ENCODE data around the gene ATP6V1C2.

- TF ChIP-seq CTCF (IDR thresholded peaks at IDR 0.05; ENCODE audit: insufficient read depth, low read depth, low read length) (no peak), EZH2 (IDR thresholded peaks at IDR 0.05; ENCODE audit: insufficient read depth, low read length) (no peak)
These were observed 909 bp downstream of the ATP6V1C2 start for GRCh38 chr2:10722252-10722825.
